Hypothalamus (tissue), 51 donors: Measurements from ENCODE around the gene CD38.
"Not testable (repeated sequence)": the region's sequence is repeated elsewhere in the genome, so short reads cannot be mapped to it uniquely, and the experiment has no call there.

Experiments used
- DNase-seq, 51 donors: peaks; one replicate each; lab custom pipeline; 2025; lab: John Stamatoyannopoulos, UW

CD38 gene

GRCh38 chr4:15794426-15794825 lies 16.3 kb downstream of the CD38 start:
- no peak for DNase-seq

GRCh38 chr4:15794905-15795304 lies 16.8 kb downstream of the CD38 start:
- no peak for DNase-seq

- no peak for DNase-seq
Observed at GRCh38 chr4:15797320-15797719, 19.2 kb downstream of the CD38 start.

- no peak for DNase-seq
Observed at GRCh38 chr4:15799141-15799540, 21.0 kb downstream of the CD38 start.

- DNase-seq = no peak
Observed at GRCh38 chr4:15799701-15800100, 21.6 kb downstream of the CD38 start.

GRCh38 chr4:15802497-15802896 lies 24.4 kb downstream of the CD38 start:
- not testable (repeated sequence) for DNase-seq

- peak in 10 of 51 donors; percentile 0 to 27 (median 6) for DNase-seq
Observed at GRCh38 chr4:15805583-15806517, 27.7 kb downstream of the CD38 start.

- no peak for DNase-seq
Observed at GRCh38 chr4:15809058-15809457, 30.9 kb downstream of the CD38 start.

- no peak for DNase-seq
Observed at GRCh38 chr4:15809466-15809865, 31.3 kb downstream of the CD38 start.

- no peak for DNase-seq
Observed at GRCh38 chr4:15811703-15812337, 33.7 kb downstream of the CD38 start.

- no peak for DNase-seq
Observed at GRCh38 chr4:15832523-15833451, 54.7 kb downstream of the CD38 start.

- DNase-seq = no peak
Observed at GRCh38 chr4:15833801-15834200, 55.7 kb downstream of the CD38 start.

- DNase-seq = no peak
Observed at GRCh38 chr4:15836362-15836761, 58.2 kb downstream of the CD38 start.

GRCh38 chr4:15837591-15837990 lies 59.5 kb downstream of the CD38 start:
- no peak for DNase-seq

- DNase-seq = not testable (repeated sequence)
Observed at GRCh38 chr4:15841194-15841730, 63.1 kb downstream of the CD38 start.

GRCh38 chr4:15847746-15848145 lies 69.6 kb downstream of the CD38 start:
- no peak for DNase-seq

- no peak for DNase-seq
Observed at GRCh38 chr4:15848191-15848842, 70.2 kb downstream of the CD38 start.

- DNase-seq = no peak
Observed at GRCh38 chr4:15851969-15852368, 73.8 kb downstream of the CD38 start.

- no peak for DNase-seq
Observed at GRCh38 chr4:15852524-15852923, 74.4 kb downstream of the CD38 start.

- no peak for DNase-seq
Observed at GRCh38 chr4:15853345-15853744, 75.2 kb downstream of the CD38 start.
